ENCODE measurements around the gene HDDC3. TPM values are rescaled to one million over a fixed set of nuclear protein-coding genes. Genes with fewer than 3 reads are reported as not detected.

Gene HDDC3
- total and polyA plus RNA-seq, 9 of the 15 experiments (the other 6 are each of a cell fraction or from before 2014, with no cell fraction given) = 14.9 to 55.8 (median 36.9) TPM

- TF ChIP-seq MYC (IDR thresholded peaks at IDR 0.05; ENCODE audit: low read depth, low read length) = peak; percentile 80
- no peak; the same call in 1 of the 2 replicates for TF ChIP-seq MYC (CRISPR knock-in tag; IDR thresholded peaks at IDR 0.05; ENCODE audit: borderline replicate concordance, low read depth)
- peak; percentile 49 for TF ChIP-seq SMAD4 (CRISPR knock-in tag; conservative IDR thresholded peaks at IDR 0.05)
- TF ChIP-seq CTCFL (IDR thresholded peaks at IDR 0.05; ENCODE audit: borderline replicate concordance, insufficient read depth, low read depth, low read length, poor library complexity, severe bottlenecking) = peak; percentile 96
- peak; percentile 57; the same call in 1 of the 2 replicates for TF ChIP-seq ILF3 (IDR thresholded peaks at IDR 0.05; ENCODE audit: borderline replicate concordance)
- TF ChIP-seq ZNF134 (CRISPR knock-in tag; conservative IDR thresholded peaks at IDR 0.05) = 0 out of 2 replicates have a peak, but pooled peaks have one; percentile 7
- no peak for TF ChIP-seq NUFIP1 (IDR thresholded peaks at IDR 0.05; ENCODE audit: partially characterized antibody)
- no peak for TF ChIP-seq EZH2 (IDR thresholded peaks at IDR 0.05; ENCODE audit: borderline replicate concordance, low read depth, low read length)
- TF ChIP-seq HBP1 (CRISPR knock-in tag; IDR thresholded peaks at IDR 0.05) = 0 out of 2 replicates have a peak, but pooled peaks have one; percentile 44
- TF ChIP-seq ZNF217 (CRISPR knock-in tag; IDR thresholded peaks at IDR 0.05) = no peak
- TF ChIP-seq BCL6 (CRISPR knock-in tag; IDR thresholded peaks at IDR 0.05) = no peak
- no peak for TF ChIP-seq IFI16 (CRISPR knock-in tag; IDR thresholded peaks at IDR 0.05)
- no peak for TF ChIP-seq PPARD (CRISPR knock-in tag; IDR thresholded peaks at IDR 0.05)
- TF ChIP-seq ELF4 (CRISPR knock-in tag; IDR thresholded peaks at IDR 0.05) = peak; percentile 83
- no peak; the same call in none of the 2 replicates for TF ChIP-seq E2F1 (CRISPR knock-in tag; IDR thresholded peaks at IDR 0.05)
- TF ChIP-seq ZNF140 (CRISPR knock-in tag; IDR thresholded peaks at IDR 0.05) = no peak
- no peak for TF ChIP-seq RBM25 (IDR thresholded peaks at IDR 0.05; ENCODE audit: low read depth, low read length, severe bottlenecking)
- no peak for TF ChIP-seq ZNF644 (tag; IDR thresholded peaks at IDR 0.05; ENCODE audit: low read depth)
- TF ChIP-seq KLF13 (tag; IDR thresholded peaks at IDR 0.05; ENCODE audit: borderline replicate concordance, low read depth) = peak; percentile 61; the same call in 1 of the 2 replicates
- peak; percentile 47; the same call in 1 of the 2 replicates for TF ChIP-seq JUN (IDR thresholded peaks at IDR 0.05; ENCODE audit: borderline replicate concordance, low read depth, low read length)
- no peak for TF ChIP-seq JUN (CRISPR knock-in tag; IDR thresholded peaks at IDR 0.05; ENCODE audit: borderline replicate concordance)
- TF ChIP-seq TOE1 (IDR thresholded peaks at IDR 0.05; ENCODE audit: borderline replicate concordance) = peak; percentile 29; the same call in 1 of the 2 replicates
- no peak; the same call in 1 of the 2 replicates for TF ChIP-seq TOE1 (CRISPR knock-in tag; IDR thresholded peaks at IDR 0.05; ENCODE audit: borderline replicate concordance, low read depth)
- TF ChIP-seq POLR2A (conservative IDR thresholded peaks at IDR 0.05) = peak; percentile 89
Measured at GRCh38 chr15:90931828-90932659, at the start of gene HDDC3 (continued).
